Skin epidermis (tissue), 12 donors: Measurements from ENCODE around the gene SLC13A2.
"Not testable (repeated sequence)": the region's sequence is repeated elsewhere in the genome, so short reads cannot be mapped to it uniquely, and the experiment has no call there.

Experiments
- H3K27ac ChIP-seq, 21 experiments: fragments of 200-600 bp; sonication (generic) in 11 of 21; one replicate each; pipeline ENCODE4 v1.5.0; 2020; ENCODE audit warnings: mild to moderate bottlenecking in 3 of 21, inconsistent platforms in 2 of 21, moderate library complexity in 2 of 21
- H3K4me3 ChIP-seq, 7 experiments: fragments of 200-600 bp; sonication (generic) in 2 of 7; one replicate each; pipeline ENCODE4 v1.5.0; 2020; ENCODE audit warnings: inconsistent platforms in 2 of 7, mild to moderate bottlenecking in 2 of 7, moderate library complexity in 1 of 7

SLC13A2 gene

GRCh38 chr17:28507567-28508203, 34.2 kb downstream of the SLC13A2 start:
- H3K27ac ChIP-seq: peak overlapping the region in 18 of 21 experiments; percentile 14 to 86 (median 65)

GRCh38 chr17:28508211-28508724, 34.8 kb downstream of the SLC13A2 start:
- H3K4me3 ChIP-seq: peak overlapping the region in 3 of 7 experiments; percentile 11 to 42 (median 34)
- peak overlapping the region in 18 of 21 experiments; percentile 14 to 86 (median 60) for H3K27ac ChIP-seq

More at GRCh38 chr17:28507567-28508203, 34.2 kb downstream of the SLC13A2 start:
- peak overlapping the region; percentile 13 to 42 (median 23) for H3K4me3 ChIP-seq

- no peak overlapping the region for H3K4me3 ChIP-seq
- no peak overlapping the region for H3K27ac ChIP-seq
Observed at GRCh38 chr17:28509789-28510188, 36.3 kb downstream of the SLC13A2 start.

- Histone ChIP-seq H3K27ac (no peak overlapping the region), H3K4me3 (no peak overlapping the region)
Observed at GRCh38 chr17:28511858-28512461, 38.5 kb downstream of the SLC13A2 start.

- Histone ChIP-seq H3K27ac (peak overlapping the region in 3 of 21 experiments; percentile 17 to 60 (median 56)), H3K4me3 (no peak overlapping the region)
Observed at GRCh38 chr17:28513476-28513875, 40.0 kb downstream of the SLC13A2 start.

GRCh38 chr17:28514561-28515002, 41.1 kb downstream of the SLC13A2 start:
- H3K4me3 ChIP-seq: no peak overlapping the region
- H3K27ac ChIP-seq: peak overlapping the region in 3 of 21 experiments; percentile 12 to 60 (median 56)

- Histone ChIP-seq H3K4me3 (no peak overlapping the region), H3K27ac (no peak overlapping the region)
Observed at GRCh38 chr17:28515518-28515917, 42.1 kb downstream of the SLC13A2 start.

- no peak overlapping the region for H3K27ac ChIP-seq
- no peak overlapping the region for H3K4me3 ChIP-seq
Observed at GRCh38 chr17:28518132-28518531, 44.7 kb downstream of the SLC13A2 start.

- Histone ChIP-seq H3K27ac (no peak overlapping the region), H3K4me3 (no peak overlapping the region)
Observed at GRCh38 chr17:28518578-28518977, 45.1 kb downstream of the SLC13A2 start.

GRCh38 chr17:28519236-28519635, 45.8 kb downstream of the SLC13A2 start:
- Histone ChIP-seq H3K27ac (no peak overlapping the region), H3K4me3 (no peak overlapping the region)

GRCh38 chr17:28520687-28521086, 47.2 kb downstream of the SLC13A2 start:
- H3K4me3 ChIP-seq: no peak overlapping the region

GRCh38 chr17:28521311-28522085, 48.1 kb downstream of the SLC13A2 start:
- H3K4me3 ChIP-seq: no peak overlapping the region
- H3K27ac ChIP-seq: no peak overlapping the region

More at GRCh38 chr17:28520687-28521086, 47.2 kb downstream of the SLC13A2 start:
- no peak overlapping the region for H3K27ac ChIP-seq

GRCh38 chr17:28522281-28522680, 48.8 kb downstream of the SLC13A2 start:
- H3K27ac ChIP-seq, H3K4me3 ChIP-seq: not testable (repeated sequence)

- no peak overlapping the region for H3K4me3 ChIP-seq
- no peak overlapping the region for H3K27ac ChIP-seq
Observed at GRCh38 chr17:28523186-28523585, 49.7 kb downstream of the SLC13A2 start.

GRCh38 chr17:28523876-28524275, 50.4 kb downstream of the SLC13A2 start:
- no peak overlapping the region for H3K27ac ChIP-seq
- H3K4me3 ChIP-seq: no peak overlapping the region

- peak overlapping the region in 8 of 21 experiments; percentile 9 to 57 (median 14) for H3K27ac ChIP-seq
- H3K4me3 ChIP-seq: no peak overlapping the region
Observed at GRCh38 chr17:28524476-28525424, 51.3 kb downstream of the SLC13A2 start.

GRCh38 chr17:28526381-28526780, 52.9 kb downstream of the SLC13A2 start:
- H3K27ac ChIP-seq: peak overlapping the region in 8 of 21 experiments; percentile 10 to 78 (median 56)
- no peak overlapping the region for H3K4me3 ChIP-seq

GRCh38 chr17:28527181-28527681, 53.8 kb downstream of the SLC13A2 start:
- peak overlapping the region in 17 of 21 experiments; percentile 12 to 78 (median 57) for H3K27ac ChIP-seq
- no peak overlapping the region for H3K4me3 ChIP-seq

GRCh38 chr17:28527859-28528258, 54.4 kb downstream of the SLC13A2 start:
- Histone ChIP-seq H3K4me3 (no peak overlapping the region), H3K27ac (peak overlapping the region in 14 of 21 experiments; percentile 12 to 78 (median 56))
